ENCODE measurements around the gene CCNDBP1. TPM values are rescaled to one million over a fixed set of nuclear protein-coding genes. Genes with fewer than 3 reads are reported as not detected.

The CCNDBP1 gene
- total RNA-seq, 1 experiment from 2014 or later = 34.1 TPM

- Mint-ChIP-seq H3K4me3 (no peak overlapping the region), H3K27me3 (ENCODE audit: low read depth) (peaks cover 4% of the 10 kb centered on the region), H3K9me3 (no peaks in the 10 kb centered on the region), H3K4me1 (no peaks in the 10 kb centered on the region), H3K27ac (no peak overlapping the region), H3K36me3 (ENCODE audit: insufficient read depth in 1 of 3, low read depth in 3 of 3) (no peaks in the 10 kb centered on the region)
- Histone ChIP-seq H4K5ac (ENCODE audit: insufficient read length, low read depth, low read length) (no peak overlapping the region), H3K9me3 (ENCODE audit: control insufficient read depth, low read depth, low read length) (no peaks in the 10 kb centered on the region), H3K4ac (ENCODE audit: low read depth, low read length) (no peak overlapping the region), H2BK15ac (ENCODE audit: low read depth, low read length) (no peak overlapping the region), H3K23ac (ENCODE audit: insufficient read length, low read depth, low read length) (no peak overlapping the region), H3T11ph (ENCODE audit: low read length) (no peak overlapping the region), H3K27me3 (ENCODE audit: insufficient read depth, low read length) (no peaks in the 10 kb centered on the region), H3K23me2 (ENCODE audit: insufficient read length, low read depth, low read length, poor library complexity, severe bottlenecking) (no peaks in the 10 kb centered on the region), H2BK20ac (ENCODE audit: low read depth, low read length, poor library complexity, severe bottlenecking) (no peak overlapping the region), H3K79me2 (ENCODE audit: insufficient read depth, low read length) (no peaks in the 10 kb centered on the region), H3K4me2 (ENCODE audit: insufficient read depth, insufficient read length, low read length) (no peak overlapping the region), H2BK120ac (ENCODE audit: low read depth, low read length, poor library complexity, severe bottlenecking) (no peak overlapping the region), H2BK12ac (ENCODE audit: insufficient read length, low read depth, low read length) (no peak overlapping the region), H3K27ac (ENCODE audit: insufficient read length, low read depth, low read length) (no peak overlapping the region), H4K8ac (replicated peaks; ENCODE audit: insufficient read length, low read depth, low read length) (no peak overlapping the region), H3K14ac (ENCODE audit: insufficient read depth, low read length) (no peak overlapping the region), H2BK5ac (ENCODE audit: insufficient read length, low read length) (no peak overlapping the region), H3K79me1 (ENCODE audit: insufficient read depth, low read depth, low read length, poor library complexity, severe bottlenecking) (no peaks in the 10 kb centered on the region), H4K20me1 (ENCODE audit: control insufficient read depth, insufficient read depth, insufficient read length) (no peaks in the 10 kb centered on the region), H2AFZ (ENCODE audit: low read length) (no peak overlapping the region), H3K56ac (ENCODE audit: insufficient read length, low read depth, low read length) (no peak overlapping the region), H2AK5ac (ENCODE audit: insufficient read length, low read length) (no peak overlapping the region), H3K9ac (ENCODE audit: extremely low read depth, insufficient read length, low read length) (no peak overlapping the region), H4K91ac (ENCODE audit: insufficient read length, low read depth, low read length) (no peak overlapping the region), H3K4me1 (ENCODE audit: insufficient read depth, low read length) (no peaks in the 10 kb centered on the region), H3K18ac (ENCODE audit: insufficient read length, low read depth, low read length) (no peak overlapping the region)
- DNase-seq = no peak
- no CpG with 5 or more reads among the region's 57 CpGs for WGBS (ENCODE audit: extremely low coverage, insufficient read length, low lambda C conversion rate)
- TF ChIP-seq, protein P1, sequence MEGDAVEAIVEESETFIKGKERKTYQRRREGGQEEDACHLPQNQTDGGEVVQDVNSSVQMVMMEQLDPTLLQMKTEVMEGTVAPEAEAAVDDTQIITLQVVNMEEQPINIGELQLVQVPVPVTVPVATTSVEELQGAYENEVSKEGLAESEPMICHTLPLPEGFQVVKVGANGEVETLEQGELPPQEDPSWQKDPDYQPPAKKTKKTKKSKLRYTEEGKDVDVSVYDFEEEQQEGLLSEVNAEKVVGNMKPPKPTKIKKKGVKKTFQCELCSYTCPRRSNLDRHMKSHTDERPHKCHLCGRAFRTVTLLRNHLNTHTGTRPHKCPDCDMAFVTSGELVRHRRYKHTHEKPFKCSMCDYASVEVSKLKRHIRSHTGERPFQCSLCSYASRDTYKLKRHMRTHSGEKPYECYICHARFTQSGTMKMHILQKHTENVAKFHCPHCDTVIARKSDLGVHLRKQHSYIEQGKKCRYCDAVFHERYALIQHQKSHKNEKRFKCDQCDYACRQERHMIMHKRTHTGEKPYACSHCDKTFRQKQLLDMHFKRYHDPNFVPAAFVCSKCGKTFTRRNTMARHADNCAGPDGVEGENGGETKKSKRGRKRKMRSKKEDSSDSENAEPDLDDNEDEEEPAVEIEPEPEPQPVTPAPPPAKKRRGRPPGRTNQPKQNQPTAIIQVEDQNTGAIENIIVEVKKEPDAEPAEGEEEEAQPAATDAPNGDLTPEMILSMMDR (conservative IDR thresholded peaks at IDR 0.05) = no peak
Observed at GRCh38 chr15:43226436-43227305, 41.5 kb downstream of the CCNDBP1 start.
